Gastroesophageal sphincter (tissue), 3 donors: ENCODE measurements around the gene MYO19.

Experiments used
- EP300 ChIP-seq: sonication (generic); formaldehyde crosslinking; IDR thresholded peaks from one replicate; pipeline ENCODE4 v1.6.1; 2017; ENCODE audit warnings: antibody characterized with exemption, mild to moderate bottlenecking
- TF ChIP-seq, protein P1 (sequence below), 4 experiments: fragments of 200-600 bp in 2 of 4; fragments of 450-650 bp in 2 of 4; sonication (generic) in 1 of 4; IDR thresholded peaks; one replicate each; pipeline ENCODE4 v1.5.1; 2017 to 2019; ENCODE audit warnings: antibody characterized with exemption in 4 of 4, mild to moderate bottlenecking in 2 of 4, moderate library complexity in 2 of 4

- TF ChIP-seq, protein P1, sequence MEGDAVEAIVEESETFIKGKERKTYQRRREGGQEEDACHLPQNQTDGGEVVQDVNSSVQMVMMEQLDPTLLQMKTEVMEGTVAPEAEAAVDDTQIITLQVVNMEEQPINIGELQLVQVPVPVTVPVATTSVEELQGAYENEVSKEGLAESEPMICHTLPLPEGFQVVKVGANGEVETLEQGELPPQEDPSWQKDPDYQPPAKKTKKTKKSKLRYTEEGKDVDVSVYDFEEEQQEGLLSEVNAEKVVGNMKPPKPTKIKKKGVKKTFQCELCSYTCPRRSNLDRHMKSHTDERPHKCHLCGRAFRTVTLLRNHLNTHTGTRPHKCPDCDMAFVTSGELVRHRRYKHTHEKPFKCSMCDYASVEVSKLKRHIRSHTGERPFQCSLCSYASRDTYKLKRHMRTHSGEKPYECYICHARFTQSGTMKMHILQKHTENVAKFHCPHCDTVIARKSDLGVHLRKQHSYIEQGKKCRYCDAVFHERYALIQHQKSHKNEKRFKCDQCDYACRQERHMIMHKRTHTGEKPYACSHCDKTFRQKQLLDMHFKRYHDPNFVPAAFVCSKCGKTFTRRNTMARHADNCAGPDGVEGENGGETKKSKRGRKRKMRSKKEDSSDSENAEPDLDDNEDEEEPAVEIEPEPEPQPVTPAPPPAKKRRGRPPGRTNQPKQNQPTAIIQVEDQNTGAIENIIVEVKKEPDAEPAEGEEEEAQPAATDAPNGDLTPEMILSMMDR (IDR thresholded peaks at IDR 0.05): no peak
- TF ChIP-seq EP300: no peak
These were observed 48.2 kb downstream of the MYO19 start, which contains the start of gene ZNHIT3 for GRCh38 chr17:36486204-36487194.
